AG09309 (cell line): Measurements from ENCODE around the gene RASAL3.

Source experiments
- DNase-seq: peaks from one replicate; pipeline ENCODE4 v3.0.0-alpha.2; 2010; ENCODE audit warnings: low read depth
- H3K4me3 ChIP-seq: 2 replicates; pipeline ENCODE4 v1.5.1; 2011; ENCODE audit warnings: mild to moderate bottlenecking, low read depth, low read length, moderate library complexity; ENCODE audit not compliant: control insufficient read depth
- TF ChIP-seq, protein P1 (sequence below): IDR thresholded peaks from 2 replicates; pipeline ENCODE4 v1.5.1; 2011; ENCODE audit warnings: mild to moderate bottlenecking, low read depth, low read length, inconsistent platforms; ENCODE audit not compliant: insufficient read depth, control insufficient read depth; ENCODE audit errors: missing control alignments

RASAL3 gene

DNA sequence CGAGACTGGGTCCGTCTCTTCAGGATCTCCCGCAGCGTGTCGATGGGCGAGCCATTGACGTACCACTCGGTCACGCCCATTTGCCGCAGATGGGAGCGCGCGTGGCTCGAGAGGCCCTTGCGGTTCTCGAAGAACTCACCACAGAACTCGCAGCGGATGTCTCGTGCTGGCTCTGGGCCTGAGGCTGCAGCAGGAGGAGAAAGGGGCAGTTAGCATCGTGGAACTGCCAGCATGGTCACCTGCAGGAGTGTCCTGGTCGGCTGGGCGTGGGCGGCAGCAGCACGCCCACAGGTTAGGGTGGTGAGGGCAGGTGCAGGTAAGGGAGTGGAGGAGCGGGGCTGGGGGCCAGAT, 37.0 kb downstream of the RASAL3 start:
- DNase-seq, result no peak
- no peak overlapping the region for H3K4me3 ChIP-seq
- TF ChIP-seq, protein P1, sequence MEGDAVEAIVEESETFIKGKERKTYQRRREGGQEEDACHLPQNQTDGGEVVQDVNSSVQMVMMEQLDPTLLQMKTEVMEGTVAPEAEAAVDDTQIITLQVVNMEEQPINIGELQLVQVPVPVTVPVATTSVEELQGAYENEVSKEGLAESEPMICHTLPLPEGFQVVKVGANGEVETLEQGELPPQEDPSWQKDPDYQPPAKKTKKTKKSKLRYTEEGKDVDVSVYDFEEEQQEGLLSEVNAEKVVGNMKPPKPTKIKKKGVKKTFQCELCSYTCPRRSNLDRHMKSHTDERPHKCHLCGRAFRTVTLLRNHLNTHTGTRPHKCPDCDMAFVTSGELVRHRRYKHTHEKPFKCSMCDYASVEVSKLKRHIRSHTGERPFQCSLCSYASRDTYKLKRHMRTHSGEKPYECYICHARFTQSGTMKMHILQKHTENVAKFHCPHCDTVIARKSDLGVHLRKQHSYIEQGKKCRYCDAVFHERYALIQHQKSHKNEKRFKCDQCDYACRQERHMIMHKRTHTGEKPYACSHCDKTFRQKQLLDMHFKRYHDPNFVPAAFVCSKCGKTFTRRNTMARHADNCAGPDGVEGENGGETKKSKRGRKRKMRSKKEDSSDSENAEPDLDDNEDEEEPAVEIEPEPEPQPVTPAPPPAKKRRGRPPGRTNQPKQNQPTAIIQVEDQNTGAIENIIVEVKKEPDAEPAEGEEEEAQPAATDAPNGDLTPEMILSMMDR, result no peak

DNA sequence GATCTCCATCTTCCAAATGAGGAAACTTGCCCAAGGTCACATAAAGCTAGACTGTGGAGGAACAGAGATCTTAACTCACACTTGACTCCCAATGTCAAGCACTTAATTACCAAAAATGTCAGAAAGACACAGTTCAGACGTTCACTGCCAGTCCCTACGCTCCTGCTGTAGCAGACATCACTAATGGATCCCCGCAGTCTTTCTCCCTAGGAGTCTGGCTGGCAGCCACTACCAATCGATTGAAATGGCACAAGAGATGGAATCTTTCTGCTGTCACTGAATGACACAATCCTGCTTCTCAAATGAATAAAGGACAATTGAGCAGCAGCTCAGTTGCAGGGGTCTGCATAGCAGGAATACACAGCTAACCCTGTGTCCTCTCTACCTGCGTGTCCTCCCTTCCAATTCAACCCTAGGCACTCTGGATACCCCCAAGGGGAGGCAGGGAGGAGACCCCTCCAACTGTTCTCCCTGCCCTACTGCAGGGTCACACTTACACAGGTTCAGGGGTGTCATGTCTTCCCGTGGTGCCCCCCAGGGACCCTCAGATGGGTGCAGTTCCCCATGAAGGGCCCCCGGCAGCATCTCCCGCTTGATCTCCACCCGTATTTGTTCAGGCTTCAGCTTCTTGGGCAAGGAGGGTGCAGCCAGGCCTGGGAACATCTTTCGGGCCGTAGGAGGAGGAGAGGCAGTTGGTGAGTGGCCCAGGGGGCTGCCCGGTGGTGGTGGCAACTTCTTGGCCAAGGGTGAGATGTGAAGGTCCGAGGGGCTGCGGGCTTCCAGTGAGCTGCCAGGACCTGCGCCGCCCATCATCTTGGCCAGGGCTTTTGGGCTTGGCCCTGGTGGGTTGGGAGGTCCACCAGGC, 37.6 kb downstream of the RASAL3 start:
- TF ChIP-seq, protein P1, result no peak
- no peak overlapping the region for H3K4me3 ChIP-seq
- no peak for DNase-seq

DNA sequence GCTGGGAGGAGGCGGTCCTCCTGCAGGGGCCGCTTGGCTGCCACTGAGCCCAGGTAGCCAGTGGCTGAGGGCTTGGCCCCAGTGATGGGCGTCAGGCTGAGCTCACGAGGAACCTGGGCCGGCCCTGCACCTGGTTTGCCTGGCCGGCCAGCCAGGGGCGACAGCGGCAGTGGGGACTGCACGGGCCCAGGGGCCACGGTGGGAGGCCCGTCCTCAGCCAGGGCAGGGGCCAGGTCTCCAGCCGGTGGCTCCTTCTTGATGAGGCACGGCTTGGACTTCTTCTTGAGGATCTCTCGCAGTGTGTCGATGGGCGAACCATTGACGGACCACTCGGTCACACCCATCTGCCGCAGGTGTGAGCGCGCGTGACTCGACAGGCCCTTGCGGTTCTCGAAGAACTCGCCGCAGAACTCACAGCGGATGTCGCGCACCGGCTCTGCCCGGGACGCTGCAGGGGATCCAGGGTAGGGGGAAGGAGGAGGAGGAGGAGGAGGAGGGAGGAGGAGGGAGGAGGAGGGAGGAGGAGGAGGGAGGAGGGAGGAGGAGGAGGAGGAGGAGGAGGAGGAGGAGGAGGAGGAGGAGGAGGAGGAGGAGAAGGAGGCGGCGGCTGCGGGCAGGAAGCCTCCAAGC, 38.9 kb downstream of the RASAL3 start:
- TF ChIP-seq, protein P1, result no peak
- no peak overlapping the region for H3K4me3 ChIP-seq
- DNase-seq, result no peak

DNA sequence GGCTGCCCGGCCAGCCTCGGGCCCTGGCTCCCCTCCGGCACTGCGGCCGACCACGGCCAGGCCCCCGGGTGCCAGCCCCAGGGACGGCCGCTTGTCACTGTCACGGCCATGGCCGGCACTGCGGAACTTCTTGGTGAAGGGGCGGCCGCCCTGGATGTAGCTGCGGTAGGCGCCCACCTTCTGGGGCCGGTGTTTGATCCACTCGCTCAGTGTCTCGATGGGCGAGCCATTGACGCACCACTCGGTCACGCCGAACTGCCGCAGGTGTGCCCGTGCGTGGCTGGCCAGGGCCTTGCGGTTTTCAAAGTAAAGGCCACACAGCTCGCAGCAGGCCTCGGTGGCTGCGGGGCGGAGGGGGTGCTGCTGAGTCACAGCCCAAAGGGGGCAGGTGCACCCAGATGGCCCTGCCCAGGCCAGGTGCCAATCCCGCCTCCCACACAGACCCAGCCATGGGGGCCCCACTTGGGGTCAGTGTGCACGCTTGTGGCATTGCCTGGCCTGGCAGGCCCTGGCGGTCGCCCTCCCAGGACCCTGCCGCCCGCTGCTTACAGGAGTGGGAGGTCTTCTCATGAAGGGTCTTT, 39.6 kb downstream of the RASAL3 start:
- H3K4me3 ChIP-seq, result no peak overlapping the region
- no peak for DNase-seq
- TF ChIP-seq, protein P1, result no peak

DNA sequence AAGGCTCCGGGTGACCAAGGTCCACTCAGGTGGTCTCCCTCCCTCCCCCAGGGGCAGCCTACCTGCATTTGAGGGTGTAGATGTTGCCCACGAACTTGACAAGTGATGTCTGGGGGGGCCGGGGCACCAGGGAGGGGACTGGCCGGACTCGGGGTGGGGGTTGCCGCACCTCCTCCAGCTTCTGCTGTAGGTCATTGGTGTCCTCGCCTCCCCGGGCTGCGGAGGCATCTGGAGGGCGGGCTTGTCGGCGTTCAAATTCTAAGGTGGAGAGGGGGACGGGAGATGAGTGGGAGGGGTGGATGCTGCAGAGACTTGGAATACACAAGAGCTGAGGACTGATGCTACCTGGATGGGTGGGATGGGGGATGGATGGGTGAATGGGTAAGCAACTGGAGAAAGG, 40.2 kb downstream of the RASAL3 start:
- TF ChIP-seq, protein P1, result no peak
- no peak for DNase-seq
- H3K4me3 ChIP-seq, result no peak overlapping the region

DNA sequence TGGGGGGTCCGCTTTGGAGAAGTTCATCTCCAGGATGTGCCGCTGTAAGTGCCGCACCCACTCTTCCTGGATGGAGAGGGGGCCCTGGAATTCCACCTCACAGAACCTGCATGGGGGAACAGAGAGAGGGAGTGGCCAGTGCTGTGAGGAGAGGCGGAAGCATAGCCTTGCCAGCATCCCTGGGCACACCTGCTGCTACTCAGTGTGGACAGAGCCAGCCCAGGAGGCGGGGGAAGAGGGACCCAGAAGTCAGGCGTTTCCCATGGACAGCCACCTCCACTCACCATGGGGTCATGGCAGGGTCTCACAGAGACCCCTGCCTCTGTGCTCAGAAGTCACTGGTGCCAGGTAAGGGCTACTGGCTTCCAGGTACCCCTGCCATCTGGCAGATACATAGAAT, 41.2 kb downstream of the RASAL3 start:
- TF ChIP-seq, protein P1, result no peak
- DNase-seq, result no peak
- H3K4me3 ChIP-seq, result no peak overlapping the region
